Lower leg skin (tissue), 4 donors: ENCODE results near the gene PSMB3. TPM values are rescaled to one million over a fixed set of nuclear protein-coding genes. Genes with fewer than 3 reads are reported as not detected.

Experiments used
- DNase-seq, 2 donors: peaks; one replicate each; pipeline ENCODE4 v3.0.0-alpha.2; 2019; ENCODE audit warnings: low spot score in 2 of 2
- H3K4me3 ChIP-seq: fragments of 200-600 bp; sonication (generic); 2 replicates; pipeline ENCODE4 v1.5.1; 2017; ENCODE audit warnings: mild to moderate bottlenecking, low read depth; ENCODE audit not compliant: poor library complexity, severe bottlenecking
- POLR2A ChIP-seq, 2 donors: fragments of 450-650 bp; IDR thresholded peaks; one replicate each; pipeline ENCODE4 v1.6.1; 2016 to 2017; ENCODE audit warnings: antibody characterized with exemption in 2 of 2, mild to moderate bottlenecking in 1 of 2, moderate library complexity in 1 of 2
- WGBS, 2 donors: methylation state at CpG; one replicate each; pipeline ENCODE4 v1.1.5; 2018; 5-methylcytosine and 5-hydroxymethylcytosine counted together
- intact Hi-C: fragments of 100-400 bp; cut with DNase I; formaldehyde crosslinking; loops from one replicate; pipeline ENCODE4 v1.15.0; 2023; ENCODE audit warnings: low total_unique reads
- total RNA-seq, 4 donors: library from RNA; depleted of rRNA; stranded (reverse); fragments of >200 nt; gene quantifications; one replicate each; pipeline ENCODE4 v1.1.0, GENCODE V29; 2016
- TF ChIP-seq, protein P1 (sequence below), 3 donors: fragments of 450-650 bp; IDR thresholded peaks; one replicate each; pipeline ENCODE4 v1.5.1; 2016; ENCODE audit warnings: antibody characterized with exemption in 3 of 3, mild to moderate bottlenecking in 3 of 3, moderate library complexity in 2 of 3

PSMB3 gene
- total RNA-seq, 4 donors from 2014 or later = 115 to 149 (median 139) TPM

DNA sequence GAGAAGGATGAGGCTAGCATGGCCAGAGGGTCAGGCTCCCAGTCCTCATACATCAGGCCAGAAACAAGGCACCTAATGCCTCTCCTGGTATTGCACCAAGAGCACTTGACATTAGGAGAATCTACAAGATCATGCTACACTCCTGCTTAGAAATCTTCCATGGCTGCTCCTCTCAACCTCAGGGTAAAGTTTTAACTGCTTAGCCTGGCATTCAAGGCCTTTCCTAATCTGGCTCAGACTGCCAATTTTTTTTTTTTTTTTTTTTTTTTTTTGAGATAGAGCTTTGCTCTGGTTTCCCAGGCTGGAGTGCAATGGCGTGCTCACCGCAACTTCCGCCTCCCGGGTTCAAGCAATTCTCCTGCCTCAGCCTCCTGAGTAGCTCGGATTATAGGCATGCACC is 38.6 kb downstream of the PSMB3 start:
- TF ChIP-seq, protein P1, sequence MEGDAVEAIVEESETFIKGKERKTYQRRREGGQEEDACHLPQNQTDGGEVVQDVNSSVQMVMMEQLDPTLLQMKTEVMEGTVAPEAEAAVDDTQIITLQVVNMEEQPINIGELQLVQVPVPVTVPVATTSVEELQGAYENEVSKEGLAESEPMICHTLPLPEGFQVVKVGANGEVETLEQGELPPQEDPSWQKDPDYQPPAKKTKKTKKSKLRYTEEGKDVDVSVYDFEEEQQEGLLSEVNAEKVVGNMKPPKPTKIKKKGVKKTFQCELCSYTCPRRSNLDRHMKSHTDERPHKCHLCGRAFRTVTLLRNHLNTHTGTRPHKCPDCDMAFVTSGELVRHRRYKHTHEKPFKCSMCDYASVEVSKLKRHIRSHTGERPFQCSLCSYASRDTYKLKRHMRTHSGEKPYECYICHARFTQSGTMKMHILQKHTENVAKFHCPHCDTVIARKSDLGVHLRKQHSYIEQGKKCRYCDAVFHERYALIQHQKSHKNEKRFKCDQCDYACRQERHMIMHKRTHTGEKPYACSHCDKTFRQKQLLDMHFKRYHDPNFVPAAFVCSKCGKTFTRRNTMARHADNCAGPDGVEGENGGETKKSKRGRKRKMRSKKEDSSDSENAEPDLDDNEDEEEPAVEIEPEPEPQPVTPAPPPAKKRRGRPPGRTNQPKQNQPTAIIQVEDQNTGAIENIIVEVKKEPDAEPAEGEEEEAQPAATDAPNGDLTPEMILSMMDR (IDR thresholded peaks at IDR 0.05) = no peak
- TF ChIP-seq POLR2A (IDR thresholded peaks at IDR 0.05) = no peak
- no peak overlapping the region for H3K4me3 ChIP-seq
- WGBS, 2 donors = 86 to 98% methylated on average over 5 of the region's 5 CpGs
- DNase-seq = no peak
- intact Hi-C loops = no loop called here

DNA sequence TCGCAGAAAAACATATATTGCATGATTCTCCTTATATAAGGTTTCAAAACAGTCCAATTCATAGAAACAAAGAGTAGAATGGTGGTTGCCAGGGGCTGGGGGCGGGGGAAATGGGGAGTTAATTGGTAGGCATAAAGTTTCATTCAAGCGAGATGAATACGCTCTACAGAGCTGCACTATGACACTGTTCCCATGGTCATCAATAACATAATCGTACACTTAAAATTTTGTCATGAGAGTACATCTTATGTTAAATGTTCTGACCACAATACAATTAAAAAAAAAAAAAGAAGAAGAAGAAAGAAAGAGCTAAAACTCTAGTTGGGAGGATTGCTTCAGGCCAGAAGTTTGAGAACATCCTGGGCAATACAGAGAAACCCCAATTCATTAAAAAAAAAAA is 41.7 kb downstream of the PSMB3 start:
- intact Hi-C loops = no loop called here
- DNase-seq = no peak
- WGBS, 2 donors = 89 to 96% methylated on average over 5 of the region's 5 CpGs
- TF ChIP-seq, protein P1 (IDR thresholded peaks at IDR 0.05) = no peak
- no peak for TF ChIP-seq POLR2A (IDR thresholded peaks at IDR 0.05)
- H3K4me3 ChIP-seq = no peak overlapping the region

DNA sequence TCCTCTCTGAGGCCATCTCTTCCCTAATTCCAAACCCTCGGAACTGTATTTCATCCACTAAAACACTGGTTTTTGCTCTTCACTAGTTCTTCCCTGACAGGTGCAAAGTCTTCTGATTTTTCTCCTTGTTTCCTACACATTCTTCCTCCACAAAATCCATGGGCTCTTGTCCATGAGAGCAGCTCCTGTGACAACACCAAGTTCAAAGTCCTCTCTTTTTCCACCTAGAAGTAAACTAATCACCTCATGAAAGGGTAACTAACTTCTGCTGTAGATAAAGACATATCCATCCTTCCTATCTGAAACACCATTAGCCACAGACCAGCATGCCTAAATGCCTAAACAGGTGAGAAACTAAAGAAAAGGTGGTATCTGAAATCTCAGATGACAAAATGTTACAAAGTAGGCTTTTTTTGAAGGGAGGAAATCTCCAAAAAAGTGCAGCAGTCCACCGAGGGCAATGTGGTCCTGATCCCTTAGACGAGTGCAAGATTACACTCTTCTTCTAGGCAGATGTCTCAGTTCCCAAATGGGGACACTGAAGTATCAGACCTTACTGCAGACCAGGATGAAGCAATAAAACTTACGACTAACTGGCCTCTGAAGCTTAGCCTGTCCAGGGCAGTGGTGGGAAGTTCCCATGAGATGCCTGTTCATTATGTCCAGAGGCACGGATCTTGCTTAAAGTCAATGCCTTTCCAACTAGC is 44.1 kb downstream of the PSMB3 start:
- intact Hi-C loops = no loop called here
- no peak for TF ChIP-seq POLR2A (IDR thresholded peaks at IDR 0.05)
- TF ChIP-seq, protein P1 (IDR thresholded peaks at IDR 0.05) = no peak
- 71 to 73% methylated on average over 5 of the region's 5 CpGs for WGBS, 2 donors
- DNase-seq = no peak
- H3K4me3 ChIP-seq = no peak overlapping the region

DNA sequence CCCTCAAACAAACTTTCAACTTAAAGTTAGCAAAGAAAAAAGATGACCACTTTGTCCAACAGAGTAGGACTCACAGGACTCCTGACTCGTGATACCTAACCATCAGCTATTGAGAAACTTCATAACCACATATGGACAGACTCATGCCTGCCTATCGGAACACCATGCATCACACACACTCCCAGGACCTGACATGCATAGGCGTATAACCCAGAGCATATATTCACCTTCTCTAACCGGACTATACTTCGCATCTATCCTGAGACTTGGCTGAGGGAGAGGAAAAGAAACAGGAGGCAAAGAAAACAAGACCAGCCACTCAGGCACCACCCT is 44.6 kb downstream of the PSMB3 start:
- 61 to 62% methylated on average over 5 of the region's 5 CpGs for WGBS, 2 donors
- H3K4me3 ChIP-seq = no peak overlapping the region
- DNase-seq = no peak
- intact Hi-C loops = no loop called here
- TF ChIP-seq, protein P1 (IDR thresholded peaks at IDR 0.05) = no peak
- no peak for TF ChIP-seq POLR2A (IDR thresholded peaks at IDR 0.05)

DNA sequence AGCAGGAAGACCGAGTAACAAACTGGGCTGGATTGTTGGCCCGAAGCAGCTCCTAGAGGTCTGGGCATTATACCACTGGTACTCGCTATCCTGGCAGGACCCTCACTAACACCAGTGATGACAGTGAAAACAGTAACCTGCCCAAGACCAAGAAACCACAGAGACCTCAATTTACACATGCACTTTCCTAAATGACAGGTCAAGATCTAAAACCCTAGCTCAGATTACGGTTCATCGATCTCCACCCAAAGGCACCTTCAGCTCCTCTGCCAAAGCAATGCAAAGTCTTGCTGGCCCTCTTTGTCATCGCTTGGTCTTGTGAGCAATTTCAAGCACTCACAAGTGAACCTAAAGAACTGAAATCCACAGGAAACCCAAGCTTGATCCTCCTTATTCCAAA is 45.3 kb downstream of the PSMB3 start:
- 64 to 71% methylated on average over 6 of the region's 6 CpGs for WGBS, 2 donors
- intact Hi-C loops = no loop called here
- H3K4me3 ChIP-seq = no peak overlapping the region
- TF ChIP-seq POLR2A (IDR thresholded peaks at IDR 0.05) = no peak
- TF ChIP-seq, protein P1 (IDR thresholded peaks at IDR 0.05) = no peak
- DNase-seq = no peak
